Measurements from ENCODE around the gene KMO.

- TF ChIP-seq, protein P1, sequence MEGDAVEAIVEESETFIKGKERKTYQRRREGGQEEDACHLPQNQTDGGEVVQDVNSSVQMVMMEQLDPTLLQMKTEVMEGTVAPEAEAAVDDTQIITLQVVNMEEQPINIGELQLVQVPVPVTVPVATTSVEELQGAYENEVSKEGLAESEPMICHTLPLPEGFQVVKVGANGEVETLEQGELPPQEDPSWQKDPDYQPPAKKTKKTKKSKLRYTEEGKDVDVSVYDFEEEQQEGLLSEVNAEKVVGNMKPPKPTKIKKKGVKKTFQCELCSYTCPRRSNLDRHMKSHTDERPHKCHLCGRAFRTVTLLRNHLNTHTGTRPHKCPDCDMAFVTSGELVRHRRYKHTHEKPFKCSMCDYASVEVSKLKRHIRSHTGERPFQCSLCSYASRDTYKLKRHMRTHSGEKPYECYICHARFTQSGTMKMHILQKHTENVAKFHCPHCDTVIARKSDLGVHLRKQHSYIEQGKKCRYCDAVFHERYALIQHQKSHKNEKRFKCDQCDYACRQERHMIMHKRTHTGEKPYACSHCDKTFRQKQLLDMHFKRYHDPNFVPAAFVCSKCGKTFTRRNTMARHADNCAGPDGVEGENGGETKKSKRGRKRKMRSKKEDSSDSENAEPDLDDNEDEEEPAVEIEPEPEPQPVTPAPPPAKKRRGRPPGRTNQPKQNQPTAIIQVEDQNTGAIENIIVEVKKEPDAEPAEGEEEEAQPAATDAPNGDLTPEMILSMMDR (conservative IDR thresholded peaks at IDR 0.05; ENCODE audit: low read depth, low read length), result no peak
- TF ChIP-seq EZH2 (IDR thresholded peaks at IDR 0.05; ENCODE audit: low read length, unreplicated experiment), result no peak
Observed at GRCh38 chr1:241608379-241609033, 76.3 kb downstream of the KMO start.
